ENCODE data around the gene SUGCT. TPM values are rescaled to one million over a fixed set of nuclear protein-coding genes. Genes with fewer than 3 reads are reported as not detected.

Gene SUGCT
- total RNA-seq, 3 donors from 2014 or later (not counting 1 experiment from before 2014, with no cell fraction given) = 0.40 to 0.59 TPM; not detected in 1

DNA sequence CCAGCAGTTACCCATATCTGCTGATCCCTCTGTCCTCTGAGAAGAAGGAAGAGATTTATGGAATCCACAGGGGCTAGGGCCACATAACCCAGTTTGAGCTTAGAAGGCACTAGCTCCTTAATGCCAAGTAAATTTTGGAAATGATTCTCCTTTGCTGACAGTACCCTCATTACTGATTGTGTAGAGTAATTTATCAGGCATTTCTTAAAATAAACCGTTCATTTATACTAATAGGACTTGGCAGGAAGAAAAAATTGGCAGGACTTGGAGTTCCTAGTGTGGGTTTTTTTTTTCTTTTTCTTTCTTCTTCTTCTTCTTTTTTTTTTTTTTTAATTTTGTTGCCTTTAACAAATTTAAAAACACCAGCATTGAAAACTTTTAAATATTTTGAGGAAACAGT, 645.7 kb downstream of the SUGCT start:
- Mint-ChIP-seq H3K4me3 (no peak overlapping the region), H3K27ac (no peak overlapping the region), H3K9me3 (peaks cover 2% of the 10 kb centered on the region in 2 donors), H3K4me1 (no peaks in the 10 kb centered on the region), H3K27me3 (ENCODE audit: low read depth in 2 of 2) (peaks cover 0 to 3% of the 10 kb centered on the region in 2 donors), H3K36me3 (no peaks in the 10 kb centered on the region)
- ATAC-seq (no peak), DNase-seq (no peak)
- no CpG with 5 or more reads among the region's 1 CpG for WGBS (ENCODE audit: insufficient coverage)
- Histone ChIP-seq H3K27me3 (ENCODE audit: control insufficient read depth, insufficient read depth, low read length) (no peaks in the 10 kb centered on the region), H3K4me3 (ENCODE audit: low read length) (no peak overlapping the region), H3K9me3 (ENCODE audit: control insufficient read depth, insufficient read depth, low read length) (no peaks in the 10 kb centered on the region), H3K27ac (ENCODE audit: low read length) (no peak overlapping the region), H3K4me1 (ENCODE audit: control insufficient read depth, insufficient read depth, low read length) (no peaks in the 10 kb centered on the region), H3K36me3 (ENCODE audit: control insufficient read depth, insufficient read depth, low read length) (no peaks in the 10 kb centered on the region)
- intact Hi-C loops (cut with micrococcal nuclease) = no loop called here
- TF ChIP-seq, protein P1, sequence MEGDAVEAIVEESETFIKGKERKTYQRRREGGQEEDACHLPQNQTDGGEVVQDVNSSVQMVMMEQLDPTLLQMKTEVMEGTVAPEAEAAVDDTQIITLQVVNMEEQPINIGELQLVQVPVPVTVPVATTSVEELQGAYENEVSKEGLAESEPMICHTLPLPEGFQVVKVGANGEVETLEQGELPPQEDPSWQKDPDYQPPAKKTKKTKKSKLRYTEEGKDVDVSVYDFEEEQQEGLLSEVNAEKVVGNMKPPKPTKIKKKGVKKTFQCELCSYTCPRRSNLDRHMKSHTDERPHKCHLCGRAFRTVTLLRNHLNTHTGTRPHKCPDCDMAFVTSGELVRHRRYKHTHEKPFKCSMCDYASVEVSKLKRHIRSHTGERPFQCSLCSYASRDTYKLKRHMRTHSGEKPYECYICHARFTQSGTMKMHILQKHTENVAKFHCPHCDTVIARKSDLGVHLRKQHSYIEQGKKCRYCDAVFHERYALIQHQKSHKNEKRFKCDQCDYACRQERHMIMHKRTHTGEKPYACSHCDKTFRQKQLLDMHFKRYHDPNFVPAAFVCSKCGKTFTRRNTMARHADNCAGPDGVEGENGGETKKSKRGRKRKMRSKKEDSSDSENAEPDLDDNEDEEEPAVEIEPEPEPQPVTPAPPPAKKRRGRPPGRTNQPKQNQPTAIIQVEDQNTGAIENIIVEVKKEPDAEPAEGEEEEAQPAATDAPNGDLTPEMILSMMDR (IDR thresholded peaks at IDR 0.05) = no peak

DNA sequence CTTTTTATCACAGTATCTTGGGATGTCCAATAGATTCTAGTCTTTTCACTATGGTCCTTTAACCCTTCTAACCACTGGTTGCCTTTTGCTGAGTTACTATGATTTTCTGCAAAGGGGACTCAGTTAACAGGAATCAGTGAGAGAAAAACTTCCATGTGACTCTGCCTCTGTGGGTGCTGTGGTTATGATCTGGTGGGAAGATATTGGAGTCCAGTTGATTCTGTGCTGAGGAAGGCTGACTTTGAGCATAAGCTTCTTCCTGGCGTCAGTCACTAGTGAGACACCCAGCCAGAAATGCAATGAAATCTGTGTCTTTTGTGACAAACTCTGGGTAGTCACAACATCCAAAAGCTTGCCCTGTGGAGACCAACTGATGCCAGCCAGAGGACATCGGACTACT, 648.0 kb downstream of the SUGCT start:
- intact Hi-C loops (cut with micrococcal nuclease) = no loop called here
- Histone ChIP-seq H3K27ac (ENCODE audit: low read length) (no peak overlapping the region), H3K4me3 (ENCODE audit: low read length) (no peak overlapping the region), H3K4me1 (ENCODE audit: control insufficient read depth, insufficient read depth, low read length) (no peaks in the 10 kb centered on the region), H3K36me3 (ENCODE audit: control insufficient read depth, insufficient read depth, low read length) (no peaks in the 10 kb centered on the region), H3K9me3 (ENCODE audit: control insufficient read depth, insufficient read depth, low read length) (no peaks in the 10 kb centered on the region), H3K27me3 (ENCODE audit: control insufficient read depth, insufficient read depth, low read length) (no peaks in the 10 kb centered on the region)
- TF ChIP-seq, protein P1 (IDR thresholded peaks at IDR 0.05) = no peak
- WGBS (ENCODE audit: insufficient coverage) = 66% methylated on average over 2 of the region's 2 CpGs
- Mint-ChIP-seq H3K27ac (no peak overlapping the region), H3K36me3 (no peaks in the 10 kb centered on the region), H3K4me3 (no peak overlapping the region), H3K27me3 (ENCODE audit: low read depth in 2 of 2) (peaks cover 0 to 2% of the 10 kb centered on the region in 2 donors), H3K4me1 (no peaks in the 10 kb centered on the region), H3K9me3 (peaks cover 2 to 5% of the 10 kb centered on the region in 2 donors)
- DNase-seq (no peak), ATAC-seq (no peak)

DNA sequence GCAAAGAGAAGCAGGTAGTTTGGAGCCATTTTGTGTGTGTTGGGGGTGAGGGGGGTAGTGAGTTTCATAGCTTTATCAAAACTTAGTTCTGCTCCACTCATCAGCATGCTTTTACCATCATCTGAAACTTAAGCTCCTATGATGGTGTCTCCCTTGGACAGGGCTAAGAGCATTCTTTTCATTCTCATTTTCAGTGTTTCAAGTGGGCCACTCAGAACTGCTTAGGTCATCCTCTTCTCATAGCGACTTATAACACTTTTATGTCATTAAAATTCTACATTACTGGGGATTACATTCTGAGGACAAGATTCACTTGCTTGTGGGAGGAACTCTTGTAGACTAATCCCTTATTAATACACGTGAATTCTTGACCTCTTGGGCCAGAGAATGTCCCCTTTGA, 649.4 kb downstream of the SUGCT start:
- no peaks in the 10 kb centered on the region for H3K36me3 Mint-ChIP-seq
- Histone ChIP-seq H3K4me3 (ENCODE audit: low read length) (no peak overlapping the region), H3K9me3 (ENCODE audit: control insufficient read depth, insufficient read depth, low read length) (no peaks in the 10 kb centered on the region), H3K4me1 (ENCODE audit: control insufficient read depth, insufficient read depth, low read length) (no peaks in the 10 kb centered on the region), H3K27me3 (ENCODE audit: control insufficient read depth, insufficient read depth, low read length) (no peaks in the 10 kb centered on the region), H3K27ac (ENCODE audit: low read length) (no peak overlapping the region), H3K36me3 (ENCODE audit: control insufficient read depth, insufficient read depth, low read length) (no peaks in the 10 kb centered on the region)
- peaks cover 2 to 5% of the 10 kb centered on the region in 2 donors for H3K9me3 Mint-ChIP-seq
- ATAC-seq = no peak
- no peaks in the 10 kb centered on the region for H3K4me1 Mint-ChIP-seq
- DNase-seq = no peak
- intact Hi-C loops (cut with micrococcal nuclease) = no loop called here
- H3K27ac Mint-ChIP-seq = no peak overlapping the region
- WGBS (ENCODE audit: insufficient coverage) = 86% methylated on average over 2 of the region's 2 CpGs
- no peaks in the 10 kb centered on the region for H3K27me3 Mint-ChIP-seq (ENCODE audit: low read depth in 2 of 2)
- H3K4me3 Mint-ChIP-seq = no peak overlapping the region
- TF ChIP-seq, protein P1 (IDR thresholded peaks at IDR 0.05) = no peak

GRCh38 chr7:40786909-40787308, 652.1 kb downstream of the SUGCT start:
- no peaks in the 10 kb centered on the region for H3K4me1 ChIP-seq (ENCODE audit: control insufficient read depth, insufficient read depth, low read length)
- DNase-seq = no peak
- no peaks in the 10 kb centered on the region for H3K36me3 Mint-ChIP-seq
- H3K4me3 ChIP-seq (ENCODE audit: low read length) = no peak overlapping the region
- no peaks in the 10 kb centered on the region for H3K36me3 ChIP-seq (ENCODE audit: control insufficient read depth, insufficient read depth, low read length)
- H3K27ac Mint-ChIP-seq = no peak overlapping the region
- H3K27me3 Mint-ChIP-seq (ENCODE audit: low read depth in 2 of 2) = no peaks in the 10 kb centered on the region
- no peak for ATAC-seq
- no CpG with 5 or more reads among the region's 1 CpG for WGBS (ENCODE audit: insufficient coverage)
- no peak overlapping the region for H3K27ac ChIP-seq (ENCODE audit: low read length)
- H3K27me3 ChIP-seq (ENCODE audit: control insufficient read depth, insufficient read depth, low read length) = no peaks in the 10 kb centered on the region
- TF ChIP-seq, protein P1 (IDR thresholded peaks at IDR 0.05) = no peak
- H3K9me3 ChIP-seq (ENCODE audit: control insufficient read depth, insufficient read depth, low read length) = no peaks in the 10 kb centered on the region
- H3K4me3 Mint-ChIP-seq = no peak overlapping the region
- intact Hi-C loops (cut with micrococcal nuclease) = no loop called here
- no peaks in the 10 kb centered on the region for H3K4me1 Mint-ChIP-seq
- H3K9me3 Mint-ChIP-seq = peaks cover 2 to 5% of the 10 kb centered on the region in 2 donors
